GM18526 (cell line): ENCODE measurements around the gene NEK1.

Experiments
- POLR2A ChIP-seq: IDR thresholded peaks from 3 replicates; pipeline ENCODE4 v1.6.1; 2011; ENCODE audit not compliant: insufficient read length; ENCODE audit errors: extremely low read depth

Gene NEK1

GRCh38 chr4:169485791-169486742 is 126.3 kb downstream of the NEK1 start:
- TF ChIP-seq POLR2A: no peak

- no peak for TF ChIP-seq POLR2A
These were observed 127.3 kb downstream of the NEK1 start for GRCh38 chr4:169485086-169485485.

- TF ChIP-seq POLR2A: no peak
These were observed 127.9 kb downstream of the NEK1 start for GRCh38 chr4:169484485-169484884.

- TF ChIP-seq POLR2A: no peak
These were observed 148.3 kb downstream of the NEK1 start for GRCh38 chr4:169464080-169464479.

DNA sequence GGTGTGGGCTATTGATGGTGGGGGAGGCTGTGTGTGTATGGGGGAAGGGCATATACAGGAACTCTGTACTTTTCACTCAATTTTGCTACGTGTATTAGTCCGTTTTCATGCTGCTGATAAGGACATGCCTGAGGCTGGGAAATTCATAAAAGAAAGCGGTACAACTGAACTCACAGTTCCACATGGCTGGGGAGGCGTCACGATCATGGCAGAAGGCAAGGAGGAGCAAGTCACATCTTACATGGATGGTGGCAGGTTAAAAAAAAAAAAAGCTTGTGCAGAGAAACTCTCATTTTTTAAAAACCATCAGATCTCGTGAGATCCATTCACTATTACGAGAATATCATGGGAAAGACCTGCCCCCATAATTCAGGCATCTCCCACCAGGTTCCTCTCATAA is 152.3 kb downstream of the NEK1 start:
- no peak for TF ChIP-seq POLR2A

- no peak for TF ChIP-seq POLR2A
These were observed 153.8 kb downstream of the NEK1 start for GRCh38 chr4:169458575-169458974.

- TF ChIP-seq POLR2A: no peak
These were observed 165.6 kb downstream of the NEK1 start for GRCh38 chr4:169446824-169447223.

DNA sequence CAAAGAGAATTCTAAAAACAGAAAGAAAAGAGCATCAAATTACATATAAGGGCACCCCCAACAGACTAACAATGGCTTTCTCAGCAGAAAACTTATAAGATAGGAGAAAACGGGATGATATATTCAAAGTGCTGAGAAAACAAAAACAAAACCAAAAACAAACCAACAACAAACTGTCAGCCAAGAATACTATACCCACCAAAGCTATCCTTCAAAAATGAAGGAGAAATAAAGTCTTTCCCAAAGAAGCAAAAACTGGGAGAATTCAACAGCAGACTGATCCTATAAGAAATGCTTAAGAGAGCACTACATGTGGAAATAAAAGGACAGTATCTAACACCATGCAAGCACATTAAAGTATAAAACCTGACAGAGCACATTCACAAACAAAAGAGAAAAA is 168.6 kb downstream of the NEK1 start:
- TF ChIP-seq POLR2A: no peak

DNA sequence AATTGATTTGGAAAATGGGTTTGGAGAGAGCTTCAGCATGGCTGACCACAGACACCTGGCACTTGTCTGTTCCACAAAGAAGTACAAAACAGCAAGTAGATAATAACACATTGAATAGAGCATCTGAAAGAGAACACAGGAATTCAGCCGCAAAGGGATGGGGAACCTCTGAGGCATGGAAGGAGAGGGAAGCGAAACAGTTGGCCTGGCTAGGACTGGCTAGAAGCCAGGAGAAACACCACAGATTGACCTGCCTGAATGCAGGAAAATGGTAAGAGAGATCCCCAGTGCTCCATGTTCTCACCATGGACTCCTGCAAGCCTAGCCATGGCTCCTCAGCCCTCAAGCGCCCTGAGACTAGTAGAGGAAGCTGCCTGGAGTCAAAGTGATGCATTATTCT is 171.9 kb downstream of the NEK1 start:
- no peak for TF ChIP-seq POLR2A

DNA sequence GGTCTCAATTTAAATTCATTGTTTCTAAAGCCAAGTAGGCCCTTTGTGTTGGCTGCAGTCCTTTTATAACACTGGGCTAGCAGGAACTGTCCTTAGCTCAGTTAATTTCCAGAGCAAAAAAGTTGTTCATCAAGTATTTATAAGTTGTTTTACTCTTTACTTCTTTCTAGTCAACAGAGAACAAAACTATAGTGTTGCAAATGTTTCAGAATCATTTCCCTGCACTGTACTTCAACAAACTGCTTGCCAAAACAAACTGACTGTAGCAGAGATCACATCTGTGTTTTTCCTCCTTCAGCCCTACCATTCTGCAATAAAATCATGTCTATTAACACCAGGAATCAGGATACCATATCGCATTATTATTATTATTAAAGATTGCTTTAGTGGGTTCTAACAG is 173.1 kb downstream of the NEK1 start:
- TF ChIP-seq POLR2A: no peak

DNA sequence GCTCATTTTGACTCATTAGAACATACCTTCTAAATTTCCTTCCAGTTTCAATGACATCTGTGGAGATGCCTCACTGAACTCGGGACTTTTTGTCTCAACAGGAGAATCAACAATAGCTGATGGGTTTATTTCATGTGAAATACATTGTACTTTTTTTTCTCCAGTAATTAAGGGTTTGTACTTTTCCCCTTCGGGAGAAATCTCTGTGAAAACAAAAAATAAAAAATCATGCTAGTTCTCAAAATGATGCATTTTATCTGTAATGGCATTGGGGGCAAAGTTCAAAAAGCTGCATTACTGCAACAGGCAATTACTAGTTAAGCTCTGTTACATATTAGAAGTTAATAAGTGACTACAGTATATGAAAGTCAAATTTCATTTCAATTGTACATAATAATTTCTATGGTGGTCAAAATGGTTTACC is 174.3 kb downstream of the NEK1 start:
- TF ChIP-seq POLR2A: no peak

DNA sequence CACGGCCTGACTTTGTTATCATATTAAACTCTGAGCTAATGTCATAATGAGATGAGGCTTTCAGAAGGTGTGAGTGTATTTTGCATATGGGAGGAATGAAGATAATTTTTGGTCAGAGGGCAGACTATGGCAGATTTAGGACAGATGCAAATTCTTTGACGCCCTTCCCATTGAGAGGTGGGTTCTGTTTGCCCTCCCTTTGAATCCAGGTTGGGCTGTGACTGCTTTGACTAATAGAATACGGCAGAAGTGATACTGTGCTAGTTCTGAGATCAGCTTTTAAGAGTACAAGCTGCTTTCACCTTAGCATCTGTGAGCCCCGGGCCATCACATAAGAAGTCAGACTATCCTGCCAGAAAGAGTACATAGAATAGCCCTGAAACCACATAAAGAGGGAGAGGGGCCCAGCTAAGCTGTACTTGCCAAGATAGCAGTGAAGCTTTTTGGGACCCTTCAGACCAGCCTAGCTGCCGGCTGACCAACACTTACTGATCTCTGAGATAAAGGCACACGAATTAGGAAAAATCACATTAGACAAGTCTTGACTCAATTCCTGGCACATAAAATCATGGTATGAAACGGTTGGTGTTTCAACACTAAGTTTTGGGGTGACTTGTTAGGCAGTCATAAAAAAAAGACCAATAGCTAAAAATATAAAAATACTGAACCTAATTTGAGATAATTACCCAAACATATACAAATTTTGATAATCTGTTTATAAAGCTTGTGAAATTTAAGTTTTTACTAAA is 174.9 kb downstream of the NEK1 start:
- TF ChIP-seq POLR2A: no peak

DNA sequence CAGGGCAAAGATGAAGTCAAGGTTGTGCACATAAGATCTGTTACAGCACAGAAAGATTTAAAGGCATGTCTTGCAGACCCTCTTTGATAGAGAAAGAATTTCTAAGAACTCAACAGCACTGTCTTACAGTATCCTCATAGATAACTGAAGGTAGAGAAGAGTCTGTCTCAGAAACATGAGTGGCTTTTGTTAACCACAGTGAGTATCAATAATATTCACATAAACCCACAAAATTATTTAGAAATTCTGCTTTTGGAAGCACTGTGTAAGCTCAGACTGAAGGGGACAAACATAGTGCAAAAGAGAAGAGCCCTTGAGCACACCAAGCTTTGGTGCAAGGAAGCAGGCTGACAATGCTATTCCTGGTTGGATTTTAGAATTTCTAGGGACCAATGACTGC is 175.6 kb downstream of the NEK1 start:
- no peak for TF ChIP-seq POLR2A

DNA sequence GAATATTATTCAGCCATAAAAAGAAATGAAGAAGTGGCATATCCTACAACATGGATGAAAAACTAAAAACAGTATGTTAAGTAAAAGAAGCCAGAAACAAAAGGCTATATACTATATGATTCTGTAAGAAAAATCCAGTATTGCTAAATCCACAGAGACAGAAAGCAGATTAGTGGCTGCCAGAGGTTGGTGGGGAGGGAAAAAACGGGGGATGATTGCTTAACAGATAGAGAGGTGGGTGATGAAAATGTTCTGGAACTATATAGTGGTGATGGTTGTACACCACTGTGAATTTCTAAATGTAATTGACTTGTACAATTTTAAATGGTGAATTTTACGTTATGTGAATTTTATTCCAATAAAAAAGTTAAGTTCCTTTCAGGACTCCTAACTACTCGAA is 184.0 kb downstream of the NEK1 start:
- no peak for TF ChIP-seq POLR2A

DNA sequence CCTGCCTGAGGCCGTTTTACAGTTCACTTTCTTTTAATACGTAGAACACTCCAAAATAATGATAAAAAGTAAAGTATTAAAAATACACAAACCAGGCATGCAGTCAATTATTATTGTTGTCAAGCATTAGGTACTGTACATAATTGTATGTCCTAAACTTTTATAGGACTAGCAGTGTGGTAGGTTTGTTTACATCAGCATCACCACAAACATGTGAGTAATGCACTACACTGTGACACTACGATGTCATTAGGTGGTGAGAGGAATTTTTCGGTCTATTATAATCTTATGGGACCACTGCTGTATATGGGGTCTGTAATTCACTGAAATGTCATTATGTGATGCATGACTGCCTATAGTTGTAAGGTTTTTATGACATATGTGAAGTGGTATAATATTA is 192.1 kb downstream of the NEK1 start:
- TF ChIP-seq POLR2A: no peak

GRCh38 chr4:169418846-169419245 is 193.5 kb downstream of the NEK1 start:
- no peak for TF ChIP-seq POLR2A
